Skeletal muscle satellite cell (primary cell): Measurements from ENCODE around the gene POP4.

Experiments used
- H3K27me3 ChIP-seq: 2 replicates; pipeline ENCODE4 v1.7.0; 2013; ENCODE audit warnings: low read length; ENCODE audit not compliant: control insufficient read depth, insufficient read depth
- H3K36me3 ChIP-seq: 2 replicates; pipeline ENCODE4 v1.7.0; 2013; ENCODE audit warnings: mild to moderate bottlenecking, control low read depth, low read length; ENCODE audit not compliant: insufficient read depth
- H3K4me1 ChIP-seq: 2 replicates; pipeline ENCODE4 v1.7.0; 2013; ENCODE audit warnings: low read length; ENCODE audit not compliant: control insufficient read depth, insufficient read depth
- H3K4me2 ChIP-seq: 2 replicates; pipeline ENCODE4 v1.7.0; 2013; ENCODE audit warnings: mild to moderate bottlenecking, low read length
- H3K4me3 ChIP-seq: 2 replicates; pipeline ENCODE4 v1.7.0; 2013; ENCODE audit warnings: low read length
- H3K9ac ChIP-seq: 2 replicates; pipeline ENCODE4 v1.7.0; 2013; ENCODE audit warnings: mild to moderate bottlenecking, low read depth, low read length, moderate library complexity
- H3K9me3 ChIP-seq: replicated peaks from 2 replicates; pipeline ENCODE4 v1.7.0; 2013; ENCODE audit warnings: mild to moderate bottlenecking, control low read depth, low read length

Gene POP4

GRCh38 chr19:29567366-29567915 is 38.6 kb upstream of the POP4 start:
- Histone ChIP-seq H3K9me3 (no peaks in the 10 kb centered on the region), H3K4me2 (no peak overlapping the region), H3K36me3 (no peaks in the 10 kb centered on the region), H3K9ac (no peak overlapping the region), H3K27me3 (peaks cover 19% of the 10 kb centered on the region), H3K4me3 (no peak overlapping the region), H3K4me1 (no peaks in the 10 kb centered on the region)

DNA sequence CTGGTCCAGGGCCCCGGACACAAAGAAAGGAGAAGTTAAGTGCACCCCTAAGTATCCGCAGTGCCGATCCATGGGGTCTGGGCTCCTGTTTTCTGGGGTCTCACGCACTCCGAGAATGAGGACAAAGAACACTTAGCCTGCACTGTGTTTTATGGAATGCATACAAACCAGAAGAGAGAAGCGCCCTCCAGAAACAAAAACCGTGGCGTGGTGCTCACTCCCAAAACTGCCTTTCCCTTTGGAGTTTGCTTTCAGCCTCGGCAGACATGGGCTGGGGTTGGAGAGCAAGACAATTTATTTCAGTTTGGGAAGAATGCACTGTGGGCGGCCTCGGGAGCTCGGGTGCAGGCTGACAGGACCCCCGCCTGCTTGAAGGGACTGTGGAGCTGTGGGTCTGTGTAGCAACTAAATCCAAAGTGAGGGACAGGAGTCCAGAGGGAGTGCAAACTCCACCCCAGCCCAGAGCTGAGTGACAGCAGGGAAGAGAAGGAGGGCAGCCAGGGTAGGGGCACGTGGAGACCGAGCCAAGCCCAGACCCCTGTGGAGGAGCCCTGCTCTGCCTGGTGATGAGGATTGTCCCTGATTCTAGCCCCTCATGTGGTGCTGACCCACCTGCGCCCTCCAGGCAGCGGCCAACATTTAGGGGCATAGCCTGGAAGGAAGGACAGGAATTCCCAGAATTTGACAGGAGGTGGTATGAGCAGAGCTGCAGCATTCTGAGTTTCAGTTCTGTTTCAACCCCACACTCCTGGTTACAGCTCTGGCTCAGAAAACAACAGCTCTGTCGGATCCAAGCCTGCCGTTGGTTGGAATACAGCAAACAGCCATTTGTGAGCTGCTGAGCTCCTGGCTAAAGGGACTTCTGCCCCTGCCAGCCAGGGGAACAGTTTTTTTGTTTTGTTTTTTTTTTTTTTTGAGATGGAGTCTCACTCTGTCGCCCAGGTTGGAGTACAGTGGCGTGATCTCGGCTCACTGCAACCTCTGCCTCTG is 37.8 kb upstream of the POP4 start:
- Histone ChIP-seq H3K36me3 (no peaks in the 10 kb centered on the region), H3K9ac (no peak overlapping the region), H3K4me1 (no peaks in the 10 kb centered on the region), H3K9me3 (no peaks in the 10 kb centered on the region), H3K27me3 (peaks cover 25% of the 10 kb centered on the region), H3K4me3 (no peak overlapping the region), H3K4me2 (no peak overlapping the region)

GRCh38 chr19:29569038-29569911 is 36.8 kb upstream of the POP4 start:
- Histone ChIP-seq H3K4me3 (no peak overlapping the region), H3K9ac (no peak overlapping the region), H3K9me3 (no peaks in the 10 kb centered on the region), H3K27me3 (peaks cover 32% of the 10 kb centered on the region), H3K4me2 (no peak overlapping the region), H3K4me1 (no peaks in the 10 kb centered on the region), H3K36me3 (no peaks in the 10 kb centered on the region)

DNA sequence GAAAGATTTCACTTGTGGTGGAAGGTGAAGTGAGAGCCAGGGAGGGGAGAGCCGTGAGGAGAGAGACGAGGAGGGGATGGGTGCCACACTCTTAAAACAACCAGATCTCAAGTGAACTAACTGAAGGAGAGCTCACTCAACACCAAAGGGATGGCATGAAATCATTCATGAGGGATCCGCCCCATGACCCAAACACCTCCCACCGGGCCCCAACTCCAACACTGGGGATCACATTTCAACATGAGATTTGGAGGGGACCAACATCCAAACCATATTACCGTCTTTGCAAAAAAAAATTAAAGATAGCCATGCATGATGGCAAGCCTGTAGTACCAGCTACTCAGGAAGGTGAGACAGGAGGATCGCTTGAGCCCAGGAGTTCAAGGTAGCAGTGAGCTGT is 34.9 kb upstream of the POP4 start:
- Histone ChIP-seq H3K4me3 (no peak overlapping the region), H3K9ac (no peak overlapping the region), H3K27me3 (peaks cover 46% of the 10 kb centered on the region), H3K36me3 (no peaks in the 10 kb centered on the region), H3K9me3 (no peaks in the 10 kb centered on the region), H3K4me1 (no peaks in the 10 kb centered on the region), H3K4me2 (no peak overlapping the region)

DNA sequence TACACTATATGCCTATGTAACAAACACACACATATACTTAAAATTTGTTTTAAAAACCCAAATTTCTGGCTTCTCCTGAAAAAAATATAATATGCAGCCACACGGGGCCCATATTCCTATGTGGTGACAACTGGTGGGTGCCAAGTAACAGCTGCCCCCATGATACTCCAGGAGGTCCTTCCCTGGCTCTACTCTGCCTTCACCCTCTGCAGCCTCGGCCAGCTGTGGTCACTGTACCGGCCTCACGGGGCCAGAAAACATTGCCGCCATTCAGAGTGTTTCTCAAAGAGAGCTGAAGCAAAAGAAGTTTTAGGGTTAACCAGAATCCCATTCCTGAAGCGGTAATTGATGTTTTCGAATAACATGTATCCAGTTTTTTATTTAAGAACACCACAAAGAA is 32.6 kb upstream of the POP4 start:
- Histone ChIP-seq H3K36me3 (no peaks in the 10 kb centered on the region), H3K4me3 (no peak overlapping the region), H3K4me1 (peaks cover 7% of the 10 kb centered on the region), H3K9me3 (no peaks in the 10 kb centered on the region), H3K4me2 (no peak overlapping the region), H3K27me3 (peaks cover 58% of the 10 kb centered on the region), H3K9ac (no peak overlapping the region)

- Histone ChIP-seq H3K9ac (no peak overlapping the region), H3K9me3 (no peaks in the 10 kb centered on the region), H3K36me3 (no peaks in the 10 kb centered on the region), H3K4me3 (no peak overlapping the region), H3K4me2 (no peak overlapping the region), H3K27me3 (peaks cover 53% of the 10 kb centered on the region), H3K4me1 (peaks cover 7% of the 10 kb centered on the region)
Measured at GRCh38 chr19:29574510-29574909, 31.6 kb upstream of the POP4 start.

DNA sequence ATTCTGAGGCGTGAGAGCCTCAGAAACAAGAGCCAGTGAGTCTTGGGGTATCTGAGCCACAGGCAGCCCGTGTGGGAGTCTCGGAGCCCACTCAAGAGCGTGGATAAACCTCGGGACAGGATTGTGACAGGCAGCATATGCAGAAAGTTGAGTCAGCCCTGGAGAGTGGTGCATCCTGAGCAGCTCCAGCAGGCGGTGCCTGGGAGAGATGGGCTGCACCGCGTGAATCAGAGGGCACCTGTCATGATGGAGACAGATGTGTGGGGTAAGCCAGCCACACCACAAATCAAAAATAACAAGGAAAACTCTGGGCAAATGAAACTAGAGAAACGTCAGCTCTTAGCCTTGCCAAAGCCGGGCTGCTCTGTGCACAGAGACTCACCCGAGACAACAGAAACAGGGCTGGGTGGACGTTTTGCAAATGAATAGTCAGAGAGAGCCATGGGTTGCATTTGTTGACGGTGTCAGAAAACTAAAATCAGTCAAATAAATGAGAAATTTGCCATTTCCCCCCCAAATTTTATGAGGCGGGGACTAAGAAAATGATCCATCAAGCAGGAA is 30.0 kb upstream of the POP4 start:
- Histone ChIP-seq H3K4me2 (no peak overlapping the region), H3K36me3 (no peaks in the 10 kb centered on the region), H3K4me3 (no peak overlapping the region), H3K9me3 (no peaks in the 10 kb centered on the region), H3K4me1 (peaks cover 7% of the 10 kb centered on the region), H3K9ac (no peak overlapping the region), H3K27me3 (peaks cover 53% of the 10 kb centered on the region)

DNA sequence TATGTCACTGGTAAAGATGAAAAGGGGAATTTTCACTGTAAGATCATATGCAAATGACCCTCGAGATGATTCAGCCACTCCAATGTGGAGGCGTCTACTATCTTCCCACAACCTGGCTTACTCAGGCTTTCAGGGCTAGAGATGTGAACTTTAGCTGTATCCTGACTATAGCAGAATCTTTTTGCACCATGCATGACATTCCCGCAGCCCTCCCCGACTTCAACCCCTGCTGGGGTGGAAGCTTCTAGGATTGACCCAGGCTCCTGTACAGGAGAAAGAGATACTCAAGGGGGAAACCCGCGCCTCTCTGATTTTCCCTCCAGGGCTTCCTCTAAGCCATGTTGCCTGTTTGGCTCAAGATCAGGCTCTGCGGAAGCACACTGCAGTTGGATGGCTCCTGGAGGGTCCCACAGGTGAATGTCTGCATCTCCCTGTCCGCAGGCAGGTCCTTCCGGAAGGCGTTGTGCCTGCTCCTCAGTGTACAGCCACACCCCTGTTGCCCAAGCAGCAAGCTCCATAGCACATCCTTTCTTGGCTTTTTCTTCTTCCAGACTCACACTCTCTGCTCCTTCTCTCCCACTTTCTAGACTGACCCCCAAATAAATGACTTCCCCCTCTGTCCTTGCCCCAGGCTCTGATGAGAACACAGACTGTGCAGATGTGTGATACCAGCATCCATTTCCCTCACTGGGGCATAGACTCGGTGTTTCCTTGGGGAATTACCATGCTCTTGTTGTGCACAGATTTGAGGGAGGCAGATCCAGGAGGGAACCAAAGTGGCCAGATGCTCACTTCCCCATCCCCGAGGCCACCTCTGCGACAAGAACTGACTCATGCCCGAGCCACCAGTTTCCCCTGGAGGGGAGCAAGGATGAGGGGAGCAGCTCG is 29.1 kb upstream of the POP4 start:
- Histone ChIP-seq H3K4me1 (peaks cover 7% of the 10 kb centered on the region), H3K9ac (no peak overlapping the region), H3K36me3 (no peaks in the 10 kb centered on the region), H3K4me3 (no peak overlapping the region), H3K27me3 (peaks cover 53% of the 10 kb centered on the region), H3K9me3 (no peaks in the 10 kb centered on the region), H3K4me2 (no peak overlapping the region)

DNA sequence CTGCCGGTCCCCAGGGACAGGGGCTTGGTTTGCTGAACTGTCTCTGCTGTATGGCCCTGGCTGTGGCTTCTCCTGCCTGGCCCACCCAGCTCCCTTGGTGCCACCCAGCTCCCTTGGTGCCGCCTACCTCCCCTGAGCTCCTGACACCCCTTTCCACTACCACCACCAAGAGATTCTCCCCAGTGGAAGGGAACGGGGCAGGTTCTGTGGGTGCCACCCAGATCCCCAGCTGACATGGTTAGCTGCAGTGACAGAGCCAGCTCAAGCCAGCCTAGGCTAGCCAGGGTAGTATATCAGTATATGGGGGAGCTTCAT is 28.5 kb upstream of the POP4 start:
- peaks cover 49% of the 10 kb centered on the region for H3K27me3 ChIP-seq
- peaks cover 7% of the 10 kb centered on the region for H3K4me1 ChIP-seq
- H3K36me3 ChIP-seq: no peaks in the 10 kb centered on the region
- no peak overlapping the region for H3K4me3 ChIP-seq
- no peak overlapping the region for H3K9ac ChIP-seq
- H3K9me3 ChIP-seq: no peaks in the 10 kb centered on the region
- H3K4me2 ChIP-seq: no peak overlapping the region

DNA sequence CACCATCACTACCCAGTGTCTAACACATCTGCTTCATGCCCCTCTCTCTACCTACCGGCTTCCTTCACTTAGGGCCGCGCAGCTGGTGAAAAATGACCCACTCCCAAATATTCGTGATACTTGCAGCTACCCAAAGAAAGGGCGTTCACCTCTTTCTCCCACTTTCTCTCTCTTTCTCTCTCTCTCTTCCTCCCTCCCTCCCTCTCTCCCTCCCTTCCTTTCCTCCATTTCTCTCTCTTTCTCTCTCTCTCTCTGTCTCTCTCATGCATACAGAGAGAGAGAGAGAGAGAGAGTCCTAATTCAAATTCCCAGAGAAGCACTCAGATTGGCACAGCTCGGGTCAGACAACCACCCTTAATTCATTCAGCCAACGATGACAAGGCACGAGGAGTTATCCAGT is 27.7 kb upstream of the POP4 start:
- Histone ChIP-seq H3K4me3 (no peak overlapping the region), H3K4me1 (peaks cover 12% of the 10 kb centered on the region), H3K4me2 (no peak overlapping the region), H3K27me3 (peaks cover 44% of the 10 kb centered on the region), H3K36me3 (no peaks in the 10 kb centered on the region), H3K9ac (no peak overlapping the region), H3K9me3 (no peaks in the 10 kb centered on the region)
